Lower leg skin (tissue), 3 donors: ENCODE data around the gene DNAH11.

Experiments used
- POLR2A ChIP-seq, 2 donors: fragments of 450-650 bp; IDR thresholded peaks; one replicate each; pipeline ENCODE4 v1.6.1; 2016 to 2017; ENCODE audit warnings: antibody characterized with exemption in 2 of 2, mild to moderate bottlenecking in 1 of 2, moderate library complexity in 1 of 2
- TF ChIP-seq, protein P1 (sequence below), 3 donors: fragments of 450-650 bp; IDR thresholded peaks; one replicate each; pipeline ENCODE4 v1.5.1; 2016; ENCODE audit warnings: antibody characterized with exemption in 3 of 3, mild to moderate bottlenecking in 3 of 3, moderate library complexity in 2 of 3

DNA sequence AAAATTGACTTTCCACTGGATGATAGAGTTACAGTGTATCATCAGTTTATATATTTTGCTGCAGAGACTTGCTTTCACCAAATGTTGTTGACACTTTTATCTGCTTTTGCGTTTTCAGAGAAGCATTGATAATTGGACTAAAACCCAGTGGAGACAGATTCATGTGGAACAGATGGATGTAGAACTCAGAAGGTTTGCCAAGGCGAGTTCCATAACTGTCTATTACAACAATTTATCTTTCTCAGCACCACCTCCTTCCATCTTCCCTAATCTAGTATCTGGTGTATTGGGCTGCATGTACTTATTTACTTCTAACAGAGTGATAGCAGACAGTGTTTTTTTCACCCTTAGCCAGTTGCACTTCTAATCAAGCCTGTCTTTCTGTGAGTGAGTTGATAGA lies 73.3 kb downstream of the DNAH11 start:
- TF ChIP-seq, protein P1, sequence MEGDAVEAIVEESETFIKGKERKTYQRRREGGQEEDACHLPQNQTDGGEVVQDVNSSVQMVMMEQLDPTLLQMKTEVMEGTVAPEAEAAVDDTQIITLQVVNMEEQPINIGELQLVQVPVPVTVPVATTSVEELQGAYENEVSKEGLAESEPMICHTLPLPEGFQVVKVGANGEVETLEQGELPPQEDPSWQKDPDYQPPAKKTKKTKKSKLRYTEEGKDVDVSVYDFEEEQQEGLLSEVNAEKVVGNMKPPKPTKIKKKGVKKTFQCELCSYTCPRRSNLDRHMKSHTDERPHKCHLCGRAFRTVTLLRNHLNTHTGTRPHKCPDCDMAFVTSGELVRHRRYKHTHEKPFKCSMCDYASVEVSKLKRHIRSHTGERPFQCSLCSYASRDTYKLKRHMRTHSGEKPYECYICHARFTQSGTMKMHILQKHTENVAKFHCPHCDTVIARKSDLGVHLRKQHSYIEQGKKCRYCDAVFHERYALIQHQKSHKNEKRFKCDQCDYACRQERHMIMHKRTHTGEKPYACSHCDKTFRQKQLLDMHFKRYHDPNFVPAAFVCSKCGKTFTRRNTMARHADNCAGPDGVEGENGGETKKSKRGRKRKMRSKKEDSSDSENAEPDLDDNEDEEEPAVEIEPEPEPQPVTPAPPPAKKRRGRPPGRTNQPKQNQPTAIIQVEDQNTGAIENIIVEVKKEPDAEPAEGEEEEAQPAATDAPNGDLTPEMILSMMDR (IDR thresholded peaks at IDR 0.05) = no peak
- TF ChIP-seq POLR2A (IDR thresholded peaks at IDR 0.05) = no peak
